GM18508 (cell line): ENCODE results near the gene ACSS2.

Source experiments
- ATAC-seq: cut with Tn5 transposase; IDR thresholded peaks from one replicate; pipeline ENCODE4 v1.9.1; 2021; ENCODE audit warnings: moderate number of reproducible peaks; ENCODE audit not compliant: insufficient read depth, unreplicated experiment

Gene ACSS2

DNA sequence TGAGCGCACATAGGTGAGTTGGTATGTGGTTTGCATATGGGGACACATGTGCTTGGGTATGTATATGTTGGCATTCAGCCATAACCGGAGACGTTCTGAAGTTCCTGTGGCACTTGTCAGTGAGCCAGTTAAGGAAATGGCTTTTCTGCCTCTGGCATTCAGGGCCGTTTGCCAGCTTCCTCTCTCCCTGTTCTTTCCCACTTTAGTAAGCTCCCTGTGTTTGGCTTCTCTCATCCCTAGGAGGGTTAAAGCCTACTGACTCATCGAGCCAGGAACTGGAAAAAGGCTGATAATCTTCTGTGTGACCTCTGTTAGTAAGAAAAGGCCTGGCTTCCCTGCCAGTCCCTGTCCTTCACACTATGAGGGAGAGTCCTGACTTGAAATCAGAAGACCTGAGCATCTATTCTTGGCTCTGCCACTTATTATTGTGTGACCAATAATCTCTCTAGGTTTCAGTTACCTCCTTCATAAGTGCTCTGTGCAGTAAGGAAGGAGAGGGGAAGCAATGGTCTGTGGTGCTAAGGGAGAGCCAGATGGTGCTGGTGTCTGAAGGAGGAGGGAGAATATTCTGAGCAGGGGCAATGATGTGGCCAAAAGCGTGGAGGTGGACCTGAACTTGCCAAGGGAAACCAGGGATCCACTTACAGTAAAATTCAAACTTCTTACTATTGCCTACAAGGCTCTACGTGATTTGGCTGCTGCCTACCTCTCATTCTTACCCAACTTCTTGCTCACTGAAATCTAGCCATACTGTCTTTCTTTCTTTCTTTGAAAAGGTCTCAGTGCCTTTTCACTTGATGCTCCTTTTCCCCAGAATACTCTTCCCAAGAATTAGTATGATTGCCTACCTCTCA is 31.4 kb downstream of the ACSS2 start:
- no peak for ATAC-seq

- no peak for ATAC-seq
These were observed 38.7 kb downstream of the ACSS2 start for GRCh38 chr20:34915131-34915530.

DNA sequence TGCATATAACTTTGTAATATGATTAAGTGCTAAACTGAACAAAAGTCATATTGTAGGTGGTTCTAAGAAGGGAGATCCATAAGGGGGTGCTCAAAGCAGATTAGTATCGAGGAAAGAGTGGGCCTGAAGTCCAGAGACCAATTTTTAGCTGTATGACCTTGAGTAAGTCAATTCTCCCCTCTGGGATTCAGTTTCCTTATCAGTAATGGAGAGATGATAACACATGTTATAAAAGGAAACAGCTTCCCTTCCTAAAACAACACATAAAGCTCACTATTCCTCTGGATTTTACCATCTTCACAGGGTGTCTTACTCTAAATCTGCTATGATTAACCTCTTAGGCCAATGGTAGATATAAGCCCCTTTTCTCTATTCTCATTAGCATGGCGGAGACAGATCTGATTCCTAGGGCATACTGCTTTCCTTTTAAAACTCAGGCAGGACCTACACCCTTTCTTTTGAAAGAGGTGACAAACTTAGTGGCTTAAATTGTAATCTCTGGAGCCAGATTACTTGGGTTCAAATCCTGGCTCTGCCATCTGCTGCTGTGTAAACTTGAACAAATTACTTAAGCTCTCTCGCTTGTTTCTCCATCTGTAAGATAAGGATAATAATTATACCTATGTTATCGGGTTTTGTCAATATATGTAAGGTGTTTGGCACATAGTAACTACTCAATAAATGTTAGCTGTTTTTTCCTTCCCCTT is 39.5 kb downstream of the ACSS2 start:
- ATAC-seq: no peak

GRCh38 chr20:34916774-34917354 is 40.5 kb downstream of the ACSS2 start:
- ATAC-seq: no peak

GRCh38 chr20:34920055-34920454 is 43.6 kb downstream of the ACSS2 start:
- no peak for ATAC-seq

DNA sequence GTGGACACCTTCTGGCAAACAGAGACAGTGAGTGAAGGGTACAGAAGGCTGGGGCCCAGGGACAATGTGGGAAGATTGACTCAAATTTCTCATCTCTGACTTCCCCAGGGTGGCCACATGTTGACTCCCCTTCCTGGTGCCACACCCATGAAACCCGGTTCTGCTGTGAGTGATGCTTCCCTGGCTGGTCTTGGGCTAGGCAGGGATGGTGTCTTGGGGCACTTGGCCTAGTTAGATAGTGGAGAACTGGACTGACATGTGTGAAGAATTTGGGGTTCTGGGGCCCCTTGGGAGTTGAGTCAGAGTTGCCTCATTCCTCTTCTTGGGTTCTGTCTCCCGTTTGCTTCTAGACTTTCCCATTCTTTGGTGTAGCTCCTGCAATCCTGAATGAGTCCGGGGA is 45.0 kb downstream of the ACSS2 start:
- ATAC-seq: no peak

DNA sequence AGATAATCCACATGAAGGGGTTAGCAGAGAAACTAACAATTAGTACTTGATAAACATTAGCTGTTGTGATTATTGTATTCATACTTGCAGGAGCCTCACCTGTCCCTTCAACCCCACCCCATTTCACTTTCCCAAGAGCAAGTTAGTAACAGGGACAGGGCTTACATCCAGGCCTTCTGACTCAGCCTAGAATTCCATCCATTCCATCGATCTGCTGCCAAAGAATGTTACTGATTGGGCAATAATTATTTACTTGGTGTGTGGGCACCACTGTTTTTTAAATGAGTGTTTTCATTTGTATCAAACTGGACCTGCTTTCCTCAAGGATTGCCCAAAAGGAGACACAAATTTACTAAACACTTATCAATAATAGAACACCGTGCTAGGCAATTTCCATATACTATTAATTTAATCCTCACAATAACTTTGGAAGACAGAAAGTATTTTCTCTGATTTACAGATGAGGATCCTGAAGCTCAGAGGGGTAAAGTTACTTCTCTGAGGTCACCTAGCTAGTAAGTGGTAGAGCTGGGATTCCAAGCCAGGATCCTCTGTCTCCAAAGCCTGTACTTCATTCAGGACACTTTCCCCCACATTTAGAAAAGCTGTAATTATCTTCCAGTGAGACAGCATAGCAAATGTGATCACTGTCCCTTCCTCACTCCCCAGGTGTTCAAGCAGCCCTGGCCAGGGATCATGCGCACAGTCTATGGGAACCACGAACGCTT is 46.4 kb downstream of the ACSS2 start:
- ATAC-seq: no peak

- no peak for ATAC-seq
These were observed 47.0 kb downstream of the ACSS2 start for GRCh38 chr20:34923414-34923813.

DNA sequence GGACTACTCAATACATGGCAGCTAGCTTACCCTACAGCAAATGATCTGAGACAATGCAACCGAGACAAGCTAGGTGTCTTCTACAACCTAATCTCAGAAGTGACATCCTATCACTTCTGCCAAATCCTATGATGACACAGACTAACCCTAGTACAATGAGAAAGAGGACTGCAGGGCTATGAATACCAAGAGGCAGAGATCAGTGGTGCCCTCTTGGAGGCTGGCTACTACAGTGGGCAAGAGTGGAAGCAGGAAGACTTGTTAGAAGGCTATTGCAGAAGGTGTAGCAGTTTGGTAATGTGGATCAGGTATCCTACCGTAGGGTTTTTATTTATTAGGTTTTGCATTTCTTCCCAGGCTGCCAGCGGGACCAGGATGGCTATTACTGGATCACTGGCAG is 48.9 kb downstream of the ACSS2 start:
- ATAC-seq: no peak

- no peak for ATAC-seq
These were observed 49.6 kb downstream of the ACSS2 start for GRCh38 chr20:34925981-34926380.

- no peak for ATAC-seq
These were observed 50.2 kb downstream of the ACSS2 start for GRCh38 chr20:34926581-34926980.

GRCh38 chr20:34927736-34928135 is 51.3 kb downstream of the ACSS2 start:
- ATAC-seq: no peak

DNA sequence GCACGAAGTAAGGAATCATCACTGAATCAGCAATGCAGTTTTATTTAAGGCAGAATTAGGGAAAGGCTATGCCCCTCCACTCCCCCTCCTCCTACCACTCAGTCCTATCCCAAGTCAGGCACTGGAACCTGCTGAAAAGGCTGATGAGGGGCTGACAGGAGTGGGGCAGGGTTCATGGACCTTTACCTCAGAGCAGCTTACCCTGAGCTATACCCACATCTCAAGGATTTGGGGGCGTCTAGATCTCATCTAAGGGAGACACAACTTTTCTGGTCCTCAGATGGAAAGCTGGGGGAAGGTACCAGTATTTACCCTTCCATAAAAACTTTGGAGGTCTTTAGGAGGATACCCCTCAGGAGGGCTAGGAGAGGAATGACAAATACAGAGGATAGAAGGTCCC is 52.0 kb downstream of the ACSS2 start:
- ATAC-seq: no peak

DNA sequence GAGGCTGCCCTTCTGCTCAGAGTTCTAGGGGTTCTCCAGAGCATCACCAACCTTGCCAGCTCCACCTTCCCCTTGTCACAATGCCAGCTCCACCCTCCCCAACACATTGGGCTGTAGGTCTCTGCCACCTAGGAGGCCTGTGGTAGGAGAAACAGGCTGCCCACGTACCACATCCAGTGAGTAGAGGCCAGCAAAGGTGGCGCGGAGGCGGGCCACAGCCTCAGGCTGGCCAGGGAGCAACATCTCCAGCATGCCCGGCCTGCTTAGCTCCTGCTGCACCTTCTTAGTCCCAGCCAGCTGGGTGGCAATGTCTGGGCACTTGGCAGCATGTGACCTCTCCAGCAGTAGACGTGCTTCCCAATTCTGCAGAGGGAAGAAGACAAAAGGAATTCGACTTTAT is 55.4 kb downstream of the ACSS2 start:
- ATAC-seq: no peak

GRCh38 chr20:34938466-34939163 is 62.2 kb downstream of the ACSS2 start:
- no peak for ATAC-seq

- no peak for ATAC-seq
These were observed 63.7 kb downstream of the ACSS2 start for GRCh38 chr20:34940081-34940481.

DNA sequence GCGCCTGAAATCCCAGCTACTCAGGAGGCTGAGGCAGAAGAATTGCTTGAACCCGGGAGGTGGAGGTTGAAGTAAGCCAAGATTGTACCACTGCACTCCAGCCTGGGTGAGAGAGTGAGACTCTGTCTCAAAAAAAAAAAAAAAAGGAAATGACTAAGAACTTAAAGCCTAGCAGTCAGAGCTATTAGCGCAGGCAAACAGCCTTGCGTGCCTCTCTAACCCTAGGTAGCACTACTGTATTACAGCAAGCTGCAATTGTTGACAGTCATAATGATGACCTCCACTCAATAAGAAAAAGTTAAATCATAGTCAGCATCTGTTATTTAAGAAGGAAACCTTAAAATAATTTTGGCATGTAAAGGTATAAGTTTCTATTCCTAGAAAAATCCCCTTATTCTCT is 64.8 kb downstream of the ACSS2 start:
- ATAC-seq: no peak

DNA sequence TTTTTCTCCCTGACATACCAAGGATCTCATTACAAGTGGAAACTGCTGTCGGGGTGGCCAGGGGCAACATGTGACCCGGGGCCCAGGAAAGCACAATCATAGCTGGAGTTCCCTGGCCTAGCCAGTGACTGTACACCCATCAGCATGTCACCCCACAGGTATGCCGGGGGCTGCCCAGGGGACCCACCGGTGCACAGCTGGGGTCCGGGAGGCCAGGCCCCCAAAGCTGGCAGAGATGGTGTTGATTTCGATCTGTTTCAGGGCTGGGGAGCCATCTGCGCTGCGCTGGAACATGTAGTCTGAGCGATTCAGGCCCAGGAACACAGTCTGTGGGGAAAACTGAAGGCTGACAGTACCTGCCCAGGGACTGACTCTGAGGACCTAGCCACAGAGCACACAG is 65.9 kb downstream of the ACSS2 start:
- no peak for ATAC-seq

DNA sequence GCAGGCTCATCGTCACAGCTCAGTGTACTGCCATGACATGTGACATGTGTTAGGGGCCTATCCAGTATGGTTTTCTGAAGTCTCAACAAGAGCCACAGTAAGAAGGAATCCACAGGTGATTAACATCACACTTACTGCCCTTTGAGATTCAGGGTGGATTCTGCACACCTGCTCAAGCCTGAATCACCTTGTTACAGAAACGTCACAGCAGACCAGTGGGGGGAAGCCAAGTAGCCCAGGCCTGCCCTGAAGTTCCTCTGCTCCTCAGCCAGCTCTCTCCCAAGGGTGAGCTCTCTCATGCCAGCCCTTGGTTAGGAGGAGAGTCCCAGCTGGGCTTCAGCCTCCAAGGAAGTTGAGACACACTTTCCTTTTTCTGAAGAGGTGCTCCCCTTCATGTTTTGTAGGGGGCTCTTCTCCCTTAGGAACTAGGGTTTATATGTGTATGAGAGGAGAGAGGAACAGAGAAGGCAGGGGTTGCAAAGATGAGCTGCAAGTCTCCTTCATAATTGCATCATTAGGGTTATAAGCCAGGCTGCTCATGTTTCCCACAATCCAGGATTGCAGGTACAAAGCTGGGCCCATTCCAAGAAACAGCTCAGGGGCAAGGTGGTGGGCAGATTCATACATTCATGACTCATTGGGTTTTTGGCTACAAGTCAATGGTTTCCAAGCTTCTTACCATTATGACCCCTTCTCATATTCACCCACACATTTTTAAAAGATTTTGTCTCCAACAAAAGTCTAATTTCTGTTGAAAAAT is 67.6 kb downstream of the ACSS2 start:
- no peak for ATAC-seq
